Measurements from ENCODE around the gene TMEM242. TPM values are rescaled to one million over a fixed set of nuclear protein-coding genes. Genes with fewer than 3 reads are reported as not detected.

The TMEM242 gene
- total and polyA plus RNA-seq, 5 donors from 2014 or later, result 8.7 to 14.2 (median 10.1) TPM

GRCh38 chr6:157239671-157240058 is 83.7 kb downstream of the TMEM242 start:
- ATAC-seq (ENCODE audit: low read depth in 2 of 2) (no peak), DNase-seq (no peak)
- H3K9me3 ChIP-seq (ENCODE audit: control insufficient read depth in 2 of 2, low read length in 2 of 2), result no peaks in the 10 kb centered on the region
- H3K9me3 Mint-ChIP-seq, result peaks cover 0 to 6% (median 3%) of the 10 kb centered on the region in 7 donors
- no peak overlapping the region for H3K4me3 Mint-ChIP-seq
- H3K4me3 ChIP-seq (ENCODE audit: low read depth, low read length), result no peak overlapping the region
- H3K36me3 Mint-ChIP-seq, result no peaks in the 10 kb centered on the region
- H3K4me1 Mint-ChIP-seq, result peaks cover 3 to 16% (median 9%) of the 10 kb centered on the region in 4 donors
- peaks cover 21% of the 10 kb centered on the region for H3K4me1 ChIP-seq (ENCODE audit: control insufficient read depth, insufficient read depth, low read length, poor library complexity, severe bottlenecking)
- peaks cover 67% of the 10 kb centered on the region for H3K27me3 Mint-ChIP-seq
- H3K27ac ChIP-seq (ENCODE audit: insufficient read depth, low read length, poor library complexity, severe bottlenecking), result no peak overlapping the region
- H3K27me3 ChIP-seq (ENCODE audit: control insufficient read depth, insufficient read depth, low read length), result peaks cover 12% of the 10 kb centered on the region
- H3K27ac Mint-ChIP-seq, result no peak overlapping the region
- no peaks in the 10 kb centered on the region for H3K36me3 ChIP-seq (ENCODE audit: control insufficient read depth, insufficient read depth, low read length)

Other genes starting within 250 kb of the TMEM242 start
- 4.2 TPM for gene ZDHHC14, start 57.7 kb upstream of the TMEM242 start, total RNA-seq
- gene ZDHHC14, start 57.7 kb upstream of the TMEM242 start, polyA plus RNA-seq, result 1 to 10 TPM in 2 of 4 donors, under 1 TPM in 2; 0.29 to 1.5 (median 0.81) TPM